ENCODE results near the gene RHPN2. TPM values are rescaled to one million over a fixed set of nuclear protein-coding genes. Genes with fewer than 3 reads are reported as not detected.

Gene RHPN2
- total RNA-seq, 1 donor from 2014 or later = 4.5 TPM

- no peaks in the 10 kb centered on the region for H3K9me3 Mint-ChIP-seq (ENCODE audit: unreplicated experiment)
- peaks cover 1% of the 10 kb centered on the region for H3K27me3 Mint-ChIP-seq (ENCODE audit: unreplicated experiment)
- DNase-seq (ENCODE audit: low spot score) = no peak
Observed at GRCh38 chr19:32936065-32936464, 128.6 kb downstream of the RHPN2 start.

GRCh38 chr19:32935629-32936028, 129.1 kb downstream of the RHPN2 start:
- TF ChIP-seq CTCF (IDR thresholded peaks at IDR 0.05; ENCODE audit: unreplicated experiment) = no peak
- Mint-ChIP-seq H3K27me3 (ENCODE audit: unreplicated experiment) (peaks cover 1% of the 10 kb centered on the region), H3K36me3 (ENCODE audit: low read depth, unreplicated experiment) (peaks cover 29% of the 10 kb centered on the region), H3K27ac (ENCODE audit: unreplicated experiment) (no peak overlapping the region), H3K9me3 (ENCODE audit: unreplicated experiment) (no peaks in the 10 kb centered on the region), H3K4me3 (ENCODE audit: unreplicated experiment) (no peak overlapping the region), H3K4me1 (ENCODE audit: unreplicated experiment) (peaks cover 2% of the 10 kb centered on the region)
- no peak for DNase-seq (ENCODE audit: low spot score)

More at GRCh38 chr19:32936065-32936464, 128.6 kb downstream of the RHPN2 start:
- no peak overlapping the region for H3K27ac Mint-ChIP-seq (ENCODE audit: unreplicated experiment)
- H3K36me3 Mint-ChIP-seq (ENCODE audit: low read depth, unreplicated experiment) = peaks cover 29% of the 10 kb centered on the region
- no peak for TF ChIP-seq CTCF (IDR thresholded peaks at IDR 0.05; ENCODE audit: unreplicated experiment)
- peaks cover 2% of the 10 kb centered on the region for H3K4me1 Mint-ChIP-seq (ENCODE audit: unreplicated experiment)
- H3K4me3 Mint-ChIP-seq (ENCODE audit: unreplicated experiment) = no peak overlapping the region

- H3K27ac Mint-ChIP-seq (ENCODE audit: unreplicated experiment) = no peak overlapping the region
- peak overlapping the region; percentile 32 for H3K4me3 Mint-ChIP-seq (ENCODE audit: unreplicated experiment)
- H3K27me3 Mint-ChIP-seq (ENCODE audit: unreplicated experiment) = peaks cover 1% of the 10 kb centered on the region
- no peak for TF ChIP-seq CTCF (IDR thresholded peaks at IDR 0.05; ENCODE audit: unreplicated experiment)
- peaks cover 2% of the 10 kb centered on the region for H3K4me1 Mint-ChIP-seq (ENCODE audit: unreplicated experiment)
- no peaks in the 10 kb centered on the region for H3K9me3 Mint-ChIP-seq (ENCODE audit: unreplicated experiment)
- H3K36me3 Mint-ChIP-seq (ENCODE audit: low read depth, unreplicated experiment) = peaks cover 45% of the 10 kb centered on the region
- DNase-seq (ENCODE audit: low spot score) = no peak
Observed at GRCh38 chr19:32933571-32933970, 131.1 kb downstream of the RHPN2 start.

- no peak for DNase-seq (ENCODE audit: low spot score)
- H3K4me3 Mint-ChIP-seq (ENCODE audit: unreplicated experiment) = no peak overlapping the region
- no peaks in the 10 kb centered on the region for H3K9me3 Mint-ChIP-seq (ENCODE audit: unreplicated experiment)
- no peaks in the 10 kb centered on the region for H3K4me1 Mint-ChIP-seq (ENCODE audit: unreplicated experiment)
- peaks cover 52% of the 10 kb centered on the region for H3K36me3 Mint-ChIP-seq (ENCODE audit: low read depth, unreplicated experiment)
- no peak for TF ChIP-seq CTCF (IDR thresholded peaks at IDR 0.05; ENCODE audit: unreplicated experiment)
- no peak overlapping the region for H3K27ac Mint-ChIP-seq (ENCODE audit: unreplicated experiment)
- H3K27me3 Mint-ChIP-seq (ENCODE audit: unreplicated experiment) = peaks cover 1% of the 10 kb centered on the region
Observed at GRCh38 chr19:32930567-32930966, 134.1 kb downstream of the RHPN2 start.

GRCh38 chr19:32928806-32929205, 135.9 kb downstream of the RHPN2 start:
- no peaks in the 10 kb centered on the region for H3K9me3 Mint-ChIP-seq (ENCODE audit: unreplicated experiment)
- H3K4me1 Mint-ChIP-seq (ENCODE audit: unreplicated experiment) = no peaks in the 10 kb centered on the region
- H3K4me3 Mint-ChIP-seq (ENCODE audit: unreplicated experiment) = peak overlapping the region; percentile 74
- H3K36me3 Mint-ChIP-seq (ENCODE audit: low read depth, unreplicated experiment) = peaks cover 37% of the 10 kb centered on the region
- no peak overlapping the region for H3K27ac Mint-ChIP-seq (ENCODE audit: unreplicated experiment)
- H3K27me3 Mint-ChIP-seq (ENCODE audit: unreplicated experiment) = no peaks in the 10 kb centered on the region
- TF ChIP-seq CTCF (IDR thresholded peaks at IDR 0.05; ENCODE audit: unreplicated experiment) = no peak
- DNase-seq (ENCODE audit: low spot score) = no peak

Other genes with a start within 250 kb of the RHPN2 start
- 0.46 TPM for gene SLC7A9, start 195.1 kb downstream of the RHPN2 start, total RNA-seq (ENCODE audit: unreplicated experiment)
- 34.3 TPM for gene CEP89, start 92.9 kb downstream of the RHPN2 start, total RNA-seq (ENCODE audit: unreplicated experiment)
- gene FAAP24, start 92.6 kb downstream of the RHPN2 start, total RNA-seq (ENCODE audit: unreplicated experiment) = 2.8 TPM
- 8.7 TPM for gene GPATCH1, start 16.3 kb upstream of the RHPN2 start, total RNA-seq (ENCODE audit: unreplicated experiment)
- not detected for gene WDR88, start 67.2 kb upstream of the RHPN2 start, total RNA-seq (ENCODE audit: unreplicated experiment)
- 5.4 TPM for gene LRP3, start 129.4 kb upstream of the RHPN2 start, total RNA-seq (ENCODE audit: unreplicated experiment)
- gene SLC7A10, start 161.0 kb upstream of the RHPN2 start, total RNA-seq (ENCODE audit: unreplicated experiment) = 4.4 TPM
- gene CEBPA, start 237.6 kb upstream of the RHPN2 start, total RNA-seq (ENCODE audit: unreplicated experiment) = 0.59 TPM